Trophoblast cell (in vitro differentiated cells and primary cell): ENCODE measurements around the gene MOCS2.

ENCODE experiments used
- DNase-seq, 2 donors: peaks; one replicate each; pipeline ENCODE4 v3.0.0-alpha.2; 2016
- H2AFZ ChIP-seq: 2 replicates; pipeline ENCODE4 v1.6.1; 2013; ENCODE audit warnings: low read length, moderate library complexity, mild to moderate bottlenecking; ENCODE audit not compliant: insufficient read depth, poor library complexity
- H2AK5ac ChIP-seq: 2 replicates; pipeline ENCODE4 v1.6.1; 2013; ENCODE audit warnings: mild to moderate bottlenecking, low read length
- H2BK120ac ChIP-seq: 2 replicates; pipeline ENCODE4 v1.6.1; 2013; ENCODE audit warnings: low read length, mild to moderate bottlenecking, moderate library complexity; ENCODE audit not compliant: insufficient read depth, poor library complexity
- H2BK12ac ChIP-seq: 2 replicates; pipeline ENCODE4 v1.6.1; 2013; ENCODE audit warnings: mild to moderate bottlenecking, low read length, moderate library complexity
- H2BK5ac ChIP-seq: 2 replicates; pipeline ENCODE4 v1.6.1; 2013; ENCODE audit warnings: low read length, low read depth, moderate library complexity, mild to moderate bottlenecking; ENCODE audit not compliant: poor library complexity
- H3K14ac ChIP-seq: 2 replicates; pipeline ENCODE4 v1.6.1; 2013; ENCODE audit warnings: mild to moderate bottlenecking, low read length
- H3K18ac ChIP-seq: 2 replicates; pipeline ENCODE4 v1.6.1; 2013; ENCODE audit warnings: mild to moderate bottlenecking, low read length
- H3K23ac ChIP-seq: 2 replicates; pipeline ENCODE4 v1.6.1; 2013; ENCODE audit warnings: low read length
- H3K27ac ChIP-seq: 2 replicates; pipeline ENCODE4 v1.5.1; 2013; ENCODE audit warnings: low read depth, mild to moderate bottlenecking, inconsistent platforms, low read length, moderate library complexity
- H3K27me3 ChIP-seq: 2 replicates; pipeline ENCODE4 v1.6.1; 2013; ENCODE audit warnings: inconsistent platforms, mild to moderate bottlenecking, low read length, moderate library complexity; ENCODE audit not compliant: insufficient read depth
- H3K36me3 ChIP-seq, 2 experiments: 1 replicate in 1 of 2; 2 replicates in 1 of 2; pipeline ENCODE4 v1.6.1; 2013; ENCODE audit warnings: low read length in 2 of 2, mild to moderate bottlenecking in 2 of 2, moderate library complexity in 1 of 2; ENCODE audit not compliant: insufficient read depth in 2 of 2, control insufficient read depth in 1 of 2
- H3K4ac ChIP-seq: 2 replicates; pipeline ENCODE4 v1.6.1; 2013; ENCODE audit warnings: low read depth, mild to moderate bottlenecking, low read length, moderate library complexity
- H3K4me1 ChIP-seq, 2 experiments: 1 replicate in 1 of 2; 2 replicates in 1 of 2; pipeline ENCODE4 v1.6.1; 2013; ENCODE audit warnings: low read length in 2 of 2, mild to moderate bottlenecking in 2 of 2, moderate library complexity in 1 of 2; ENCODE audit not compliant: insufficient read depth in 2 of 2, control insufficient read depth in 1 of 2
- H3K4me2 ChIP-seq: 2 replicates; pipeline ENCODE4 v1.6.1; 2013; ENCODE audit warnings: inconsistent platforms, mild to moderate bottlenecking, low read length, moderate library complexity
- H3K4me3 ChIP-seq: 2 replicates; pipeline ENCODE4 v1.5.1; 2013; ENCODE audit warnings: mild to moderate bottlenecking, low read depth, low read length, inconsistent platforms
- H3K79me1 ChIP-seq: one replicate; pipeline ENCODE4 v1.6.1; 2013; ENCODE audit warnings: low read length
- H3K79me2 ChIP-seq: 2 replicates; pipeline ENCODE4 v1.6.1; 2013; ENCODE audit warnings: low read length, mild to moderate bottlenecking; ENCODE audit not compliant: control insufficient read depth, insufficient read depth, poor library complexity
- H3K9ac ChIP-seq: 2 replicates; pipeline ENCODE4 v1.6.1; 2013; ENCODE audit warnings: mild to moderate bottlenecking, low read length
- H3K9me3 ChIP-seq: 2 replicates; pipeline ENCODE4 v1.6.1; 2013; ENCODE audit warnings: low read depth, mild to moderate bottlenecking, control low read depth, inconsistent platforms, low read length; ENCODE audit not compliant: insufficient read depth
- H4K12ac ChIP-seq: 2 replicates; pipeline ENCODE4 v1.6.1; 2013; ENCODE audit warnings: low read depth, mild to moderate bottlenecking, low read length, moderate library complexity
- H4K8ac ChIP-seq: 2 replicates; pipeline ENCODE4 v1.6.1; 2013; ENCODE audit warnings: low read depth, mild to moderate bottlenecking, low read length, moderate library complexity
- H4K91ac ChIP-seq: one replicate; pipeline ENCODE4 v1.6.1; 2013; ENCODE audit warnings: low read depth, mild to moderate bottlenecking, low read length, moderate library complexity
- WGBS: extraction: QIAGEN DNeasy Blood & Tissue Kit; methylation state at CpG from one replicate; pipeline ENCODE4 v1.1.7; 2013; ENCODE audit warnings: missing lambda C conversion rate; ENCODE audit not compliant: insufficient read length, insufficient coverage; ENCODE audit errors: extremely low coverage; 5-methylcytosine and 5-hydroxymethylcytosine counted together

The MOCS2 gene

GRCh38 chr5:53128481-53128880 is 18.9 kb upstream of the MOCS2 start:
- Histone ChIP-seq H3K27me3 (no peaks in the 10 kb centered on the region), H3K4ac (no peak overlapping the region), H3K9me3 (no peaks in the 10 kb centered on the region), H2AFZ (no peak overlapping the region), H3K14ac (no peak overlapping the region), H3K79me2 (no peaks in the 10 kb centered on the region), H3K36me3 (no peaks in the 10 kb centered on the region), H2BK5ac (no peak overlapping the region), H3K18ac (no peak overlapping the region), H4K12ac (no peak overlapping the region), H3K23ac (no peak overlapping the region), H4K8ac (no peak overlapping the region), H3K4me3 (no peak overlapping the region), H3K79me1 (peaks cover 3% of the 10 kb centered on the region), H3K9ac (no peak overlapping the region), H2AK5ac (no peak overlapping the region), H4K91ac (no peak overlapping the region), H2BK120ac (no peak overlapping the region), H3K4me2 (no peak overlapping the region), H2BK12ac (no peak overlapping the region), H3K4me1 (peaks cover 0 to 2% of the 10 kb centered on the region in 2 experiments), H3K27ac (peak overlapping the region; percentile 52)
- no CpG with 5 or more reads among the region's 1 CpG for WGBS
- peak; percentile 79 to 94 for DNase-seq

GRCh38 chr5:53127107-53127506 is 17.6 kb upstream of the MOCS2 start:
- H3K4me1 ChIP-seq: peaks cover 1 to 2% of the 10 kb centered on the region in 2 experiments
- no peaks in the 10 kb centered on the region for H3K36me3 ChIP-seq
- H3K4me2 ChIP-seq: no peak overlapping the region
- H3K27ac ChIP-seq: no peak overlapping the region
- DNase-seq: no peak
- H3K23ac ChIP-seq: peak overlapping the region; percentile 17
- no peak overlapping the region for H3K4me3 ChIP-seq
- H2AK5ac ChIP-seq: no peak overlapping the region
- H2BK120ac ChIP-seq: no peak overlapping the region
- no peak overlapping the region for H4K12ac ChIP-seq
- no peak overlapping the region for H3K18ac ChIP-seq
- no peak overlapping the region for H4K8ac ChIP-seq
- H3K79me1 ChIP-seq: peaks cover 3% of the 10 kb centered on the region
- H3K27me3 ChIP-seq: no peaks in the 10 kb centered on the region
- H3K79me2 ChIP-seq: no peaks in the 10 kb centered on the region
- no peak overlapping the region for H2BK12ac ChIP-seq
- no peak overlapping the region for H3K14ac ChIP-seq
- no peaks in the 10 kb centered on the region for H3K9me3 ChIP-seq
- no peak overlapping the region for H4K91ac ChIP-seq
- H2AFZ ChIP-seq: no peak overlapping the region
- WGBS: no CpG with 5 or more reads among the region's 1 CpG
- no peak overlapping the region for H3K9ac ChIP-seq
- no peak overlapping the region for H2BK5ac ChIP-seq
- no peak overlapping the region for H3K4ac ChIP-seq

DNA sequence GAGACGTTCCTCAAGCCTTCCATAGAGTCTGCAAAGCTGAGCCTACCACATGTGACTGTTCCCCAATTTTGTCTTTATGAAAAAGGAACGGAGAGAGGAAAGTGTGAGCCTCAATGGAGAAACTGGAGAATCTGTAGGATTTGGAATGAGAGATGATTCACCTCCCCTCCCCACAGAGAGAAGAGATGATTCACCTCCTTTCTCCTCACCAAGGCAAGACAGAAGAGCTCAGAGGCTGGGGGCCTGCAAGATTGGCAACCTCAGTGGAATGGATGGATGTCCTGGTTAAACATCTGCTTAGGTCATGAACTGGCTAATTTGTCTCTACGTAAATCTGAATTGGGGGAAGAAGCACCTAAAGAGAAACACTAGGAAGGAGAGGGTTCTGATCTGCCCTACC is 17.0 kb upstream of the MOCS2 start:
- no peak overlapping the region for H2BK5ac ChIP-seq
- H3K79me1 ChIP-seq: peaks cover 3% of the 10 kb centered on the region
- H2AK5ac ChIP-seq: no peak overlapping the region
- H3K27ac ChIP-seq: no peak overlapping the region
- H4K8ac ChIP-seq: no peak overlapping the region
- H3K79me2 ChIP-seq: no peaks in the 10 kb centered on the region
- H3K18ac ChIP-seq: no peak overlapping the region
- WGBS: no CpG with 5 or more reads among the region's 3 CpGs
- H3K9ac ChIP-seq: no peak overlapping the region
- H3K36me3 ChIP-seq: no peaks in the 10 kb centered on the region
- no peaks in the 10 kb centered on the region for H3K9me3 ChIP-seq
- H4K12ac ChIP-seq: no peak overlapping the region
- H2BK12ac ChIP-seq: no peak overlapping the region
- H4K91ac ChIP-seq: no peak overlapping the region
- no peak overlapping the region for H2AFZ ChIP-seq
- H3K4me2 ChIP-seq: no peak overlapping the region
- peak in 1 of 2 donors; percentile 9 for DNase-seq
- no peak overlapping the region for H3K23ac ChIP-seq
- no peak overlapping the region for H2BK120ac ChIP-seq
- no peak overlapping the region for H3K4ac ChIP-seq
- peaks cover 1 to 2% of the 10 kb centered on the region in 2 experiments for H3K4me1 ChIP-seq
- H3K27me3 ChIP-seq: no peaks in the 10 kb centered on the region
- no peak overlapping the region for H3K14ac ChIP-seq
- H3K4me3 ChIP-seq: no peak overlapping the region

DNA sequence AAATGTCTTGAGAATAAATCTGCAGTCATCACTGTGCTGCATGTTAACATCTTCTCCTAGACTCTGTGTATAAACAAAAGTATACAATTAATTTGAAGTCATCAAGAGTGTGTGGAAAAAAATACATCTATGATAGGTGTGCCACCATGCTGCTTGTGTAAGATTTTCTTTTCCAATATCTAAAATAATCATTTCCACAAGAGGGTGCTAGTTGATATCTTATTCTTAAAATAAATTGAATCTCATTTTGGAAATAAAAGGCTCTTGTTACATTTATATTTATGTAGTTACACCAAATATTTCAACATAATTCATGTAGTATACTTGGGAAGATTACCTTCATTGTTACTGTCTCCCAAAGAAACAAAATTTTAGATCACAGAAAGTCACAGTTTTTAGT is 14.1 kb upstream of the MOCS2 start:
- Histone ChIP-seq H3K9me3 (no peaks in the 10 kb centered on the region), H3K79me2 (no peaks in the 10 kb centered on the region), H3K27me3 (no peaks in the 10 kb centered on the region), H3K36me3 (no peaks in the 10 kb centered on the region), H3K4ac (no peak overlapping the region), H4K12ac (no peak overlapping the region), H3K9ac (no peak overlapping the region), H2BK120ac (no peak overlapping the region), H4K91ac (no peak overlapping the region), H3K14ac (no peak overlapping the region), H3K4me3 (no peak overlapping the region), H2AFZ (no peak overlapping the region), H3K27ac (no peak overlapping the region), H3K79me1 (peaks cover 3% of the 10 kb centered on the region), H4K8ac (no peak overlapping the region), H2BK5ac (no peak overlapping the region), H2AK5ac (no peak overlapping the region), H3K18ac (no peak overlapping the region), H3K4me1 (peaks cover 1 to 2% of the 10 kb centered on the region in 2 experiments), H2BK12ac (no peak overlapping the region), H3K23ac (no peak overlapping the region), H3K4me2 (no peak overlapping the region)
- no peak for DNase-seq
